ENCODE measurements around the gene CYBA.

Gene CYBA

DNA sequence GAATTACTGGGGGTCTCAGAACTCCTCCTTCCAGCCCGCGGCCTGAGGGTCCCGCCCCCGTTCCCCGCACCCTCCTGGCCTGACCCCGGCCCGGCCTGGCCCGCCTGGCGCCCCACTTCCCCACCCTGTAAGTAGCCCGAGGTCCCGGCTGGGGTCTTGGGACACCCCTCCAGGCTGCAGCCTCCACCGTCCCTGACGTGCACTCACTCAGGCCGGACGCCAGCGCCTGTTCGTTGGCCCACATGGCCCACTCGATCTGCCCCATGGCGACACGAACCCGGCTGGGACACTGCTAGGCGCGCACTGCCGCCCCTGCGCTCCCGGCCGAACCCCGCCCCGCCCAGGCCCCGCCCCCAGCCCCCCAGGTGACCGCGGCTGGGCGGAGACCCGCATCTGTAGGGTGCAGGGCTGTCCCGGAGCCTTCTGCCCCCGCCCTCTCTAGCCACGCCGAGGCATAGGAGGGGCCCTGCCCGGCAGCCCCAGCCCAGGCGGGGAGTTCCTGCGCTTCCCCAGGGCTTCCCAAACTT lies at the start of gene CYBA:
Gene CYBA, minus strand, starts transcription at position 305 of the 527 bp plus-strand sequence. Its CDS starts 40 bp downstream, at position 265.
- peak in 1 of 2 experiments; percentile 48 for DNase-seq

DNA sequence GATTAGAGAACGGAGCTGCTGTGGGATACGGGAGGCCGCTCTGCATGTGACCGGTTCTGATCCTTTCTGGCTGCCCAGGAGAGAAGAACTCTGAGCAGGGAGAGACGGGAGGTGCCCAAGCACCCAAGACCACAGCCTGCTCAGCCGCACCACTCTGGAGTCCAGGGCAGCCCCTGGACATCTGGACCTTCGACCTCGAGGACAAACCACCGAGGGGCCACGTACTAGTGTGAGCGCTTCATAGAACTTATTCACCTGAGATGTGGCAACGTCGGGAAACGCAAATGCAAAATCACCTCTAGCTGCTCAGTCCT lies 49.4 kb upstream of the CYBA start:
- DNase-seq = no peak

DNA sequence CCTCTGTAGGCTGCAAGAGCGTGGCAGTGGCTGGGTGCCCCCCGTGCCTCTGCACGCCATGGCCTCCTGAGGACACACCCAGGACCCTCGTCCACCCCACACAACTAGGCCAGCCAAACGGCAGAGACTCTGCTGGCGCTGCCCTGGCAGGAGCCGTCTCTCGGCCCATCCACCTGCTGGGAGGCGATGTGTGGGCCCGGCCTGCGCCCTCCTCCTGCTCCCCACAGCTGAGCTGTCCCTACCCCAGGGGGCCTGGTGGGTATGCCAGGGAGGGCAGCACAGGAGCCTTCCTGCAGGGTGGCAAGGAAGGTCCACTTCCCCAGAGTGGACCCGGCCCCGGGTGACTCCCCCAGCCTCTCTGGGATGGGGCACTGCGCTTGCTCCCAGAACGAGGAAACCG lies 48.3 kb upstream of the CYBA start:
- no peak for DNase-seq

- DNase-seq = no peak
Measured at GRCh38 chr16:88698646-88699045, 47.8 kb upstream of the CYBA start.

GRCh38 chr16:88697831-88698615 lies 47.2 kb upstream of the CYBA start:
- DNase-seq = no peak

DNA sequence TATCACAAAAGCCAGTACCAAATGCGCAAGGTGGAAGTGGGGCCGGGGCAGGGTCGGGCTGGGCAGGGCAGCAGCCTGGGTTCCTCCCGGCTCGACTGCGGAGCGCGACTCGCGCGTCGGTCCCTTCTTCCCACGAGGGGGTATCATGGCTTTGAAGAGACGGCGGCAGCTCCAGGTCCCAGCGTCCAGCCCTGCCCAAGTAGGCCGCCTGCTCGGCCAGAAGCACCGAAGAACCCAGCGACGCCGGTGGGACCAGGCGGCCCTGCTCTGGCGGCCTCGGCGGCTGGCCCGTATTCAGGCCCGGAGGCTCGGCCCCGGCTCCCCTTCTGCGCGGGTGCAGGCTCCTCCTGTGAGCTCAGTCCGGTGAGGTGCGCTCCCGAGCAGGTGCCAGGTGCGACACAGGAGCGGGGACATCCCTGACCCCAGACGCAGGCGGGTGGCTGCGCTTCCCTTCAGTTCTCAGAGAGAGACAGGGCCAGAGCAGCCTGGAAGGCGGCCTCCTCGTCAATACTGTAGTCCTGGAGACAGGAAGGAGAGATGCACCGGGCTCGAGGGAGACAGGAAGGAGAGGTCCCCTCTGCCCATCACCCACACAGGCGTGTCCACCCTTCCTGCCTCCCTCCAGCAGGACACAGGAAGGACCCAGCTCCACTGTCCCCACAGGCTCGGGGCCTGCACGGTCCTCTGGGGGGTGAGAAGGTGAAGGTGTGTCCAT lies 46.4 kb upstream of the CYBA start:
- DNase-seq = no peak

- DNase-seq = no peak
Measured at GRCh38 chr16:88696441-88696840, 45.6 kb upstream of the CYBA start.

GRCh38 chr16:88695753-88696152 lies 44.9 kb upstream of the CYBA start:
- no peak for DNase-seq

GRCh38 chr16:88695218-88695617 lies 44.4 kb upstream of the CYBA start:
- no peak for DNase-seq

GRCh38 chr16:88694221-88695087 lies 43.6 kb upstream of the CYBA start:
- no peak for DNase-seq

GRCh38 chr16:88693420-88694177 lies 42.7 kb upstream of the CYBA start:
- DNase-seq = no peak

- DNase-seq = no peak
Measured at GRCh38 chr16:88692861-88693260, 42.0 kb upstream of the CYBA start.

DNA sequence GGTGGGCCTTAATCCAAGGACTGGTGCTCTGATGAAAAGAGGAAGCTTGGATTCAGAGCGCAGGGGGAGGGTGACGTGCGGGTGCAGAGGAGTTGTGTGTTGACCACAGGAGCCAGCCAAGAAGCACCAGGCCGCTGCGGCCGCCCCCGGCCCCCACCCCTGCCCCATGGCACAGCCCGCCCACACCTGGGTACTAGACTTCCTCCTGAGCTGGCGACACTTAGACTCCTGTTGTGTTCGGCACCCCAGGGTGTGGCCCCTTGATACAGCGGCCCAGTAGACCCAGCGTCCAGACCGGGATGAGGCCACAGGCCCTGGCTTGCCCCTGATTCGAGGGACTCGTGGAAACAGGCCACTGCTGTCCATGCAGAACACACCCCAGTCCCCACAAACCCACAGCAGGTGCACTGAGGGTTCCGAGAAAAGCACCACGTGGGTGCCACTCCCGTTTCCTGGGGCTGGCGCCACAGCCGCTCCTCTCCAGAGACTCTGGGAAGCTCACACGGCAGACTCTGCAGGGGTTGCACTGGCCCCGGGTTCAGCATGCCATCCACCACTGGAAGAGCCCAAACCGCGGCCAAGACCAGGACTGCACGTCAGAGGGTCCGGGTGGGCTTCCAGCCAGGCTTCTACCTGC lies 41.2 kb upstream of the CYBA start:
- no peak for DNase-seq

DNA sequence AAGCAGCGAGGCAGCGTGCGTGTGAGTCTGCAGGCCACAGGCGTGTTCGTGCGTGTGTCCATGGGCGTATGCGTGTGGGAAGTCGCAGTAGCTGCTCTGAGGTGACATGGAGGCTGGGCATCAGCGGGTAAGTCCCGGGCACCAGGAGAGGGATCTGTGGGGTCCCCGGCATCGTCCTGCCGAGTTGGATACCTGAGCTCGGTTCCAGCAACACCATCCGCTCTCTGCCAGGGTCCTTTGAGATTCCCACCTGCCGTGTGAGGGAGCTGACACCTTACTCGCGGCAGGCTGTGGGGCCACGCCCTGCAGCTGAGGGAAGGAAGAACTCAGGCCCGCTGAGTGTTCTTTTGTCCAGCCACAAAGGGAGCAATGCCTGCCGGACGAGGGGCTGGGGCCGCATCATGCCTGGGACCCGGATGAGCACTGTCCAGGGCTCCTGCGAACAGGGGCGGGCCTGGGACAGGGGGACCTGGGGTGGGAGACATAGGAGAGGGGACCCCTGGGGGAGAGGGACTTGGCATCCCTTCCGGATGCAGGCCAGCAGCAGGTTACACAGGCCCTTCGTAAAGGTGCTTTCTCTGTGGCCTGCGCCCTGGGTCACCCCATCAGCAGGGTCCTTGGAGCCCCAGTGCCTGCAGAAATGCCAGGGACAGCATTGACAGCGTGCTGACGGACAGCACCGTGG lies 40.4 kb upstream of the CYBA start:
- no peak for DNase-seq

DNA sequence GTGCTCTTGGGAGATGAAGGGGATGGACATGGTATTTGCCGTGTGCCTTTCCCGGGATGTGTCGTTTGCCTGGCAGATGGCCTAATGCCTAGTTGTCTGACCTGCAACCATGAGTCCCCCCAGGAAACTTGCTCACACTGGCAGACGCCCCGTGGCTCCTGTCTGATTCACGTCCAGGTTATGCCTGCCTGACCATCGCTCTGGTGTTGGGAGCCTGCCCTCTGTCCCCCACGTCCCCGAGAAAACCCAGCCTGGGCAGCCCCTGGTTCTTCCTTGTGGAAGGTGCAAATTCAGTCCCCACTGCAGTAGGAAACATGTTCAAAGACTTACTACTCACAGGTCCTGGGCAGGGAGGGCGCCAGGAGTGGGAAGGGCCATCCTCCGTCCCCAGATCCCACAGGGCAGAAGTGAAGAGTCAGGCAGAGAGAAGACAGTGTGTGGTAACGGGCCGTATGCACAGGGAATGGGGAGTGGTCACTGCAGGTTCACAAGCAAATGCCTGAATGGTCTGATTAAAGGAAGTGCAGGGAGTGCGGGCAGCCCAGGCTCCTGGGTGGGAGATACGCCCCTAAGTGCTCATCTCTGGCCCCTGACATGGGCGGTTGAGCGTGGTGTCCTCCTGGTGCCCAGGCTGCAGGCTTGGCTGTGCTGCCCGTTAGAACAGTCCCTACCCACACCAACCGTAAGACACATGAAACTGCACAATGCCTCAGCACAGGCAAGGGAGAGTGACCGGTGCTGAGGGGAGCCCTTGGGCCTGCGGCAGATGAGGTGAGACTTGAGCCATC lies 39.7 kb upstream of the CYBA start:
- DNase-seq = no peak

- no peak for DNase-seq
Measured at GRCh38 chr16:88688013-88688778, 37.3 kb upstream of the CYBA start.

GRCh38 chr16:88687676-88688012 lies 36.8 kb upstream of the CYBA start:
- DNase-seq = no peak

DNA sequence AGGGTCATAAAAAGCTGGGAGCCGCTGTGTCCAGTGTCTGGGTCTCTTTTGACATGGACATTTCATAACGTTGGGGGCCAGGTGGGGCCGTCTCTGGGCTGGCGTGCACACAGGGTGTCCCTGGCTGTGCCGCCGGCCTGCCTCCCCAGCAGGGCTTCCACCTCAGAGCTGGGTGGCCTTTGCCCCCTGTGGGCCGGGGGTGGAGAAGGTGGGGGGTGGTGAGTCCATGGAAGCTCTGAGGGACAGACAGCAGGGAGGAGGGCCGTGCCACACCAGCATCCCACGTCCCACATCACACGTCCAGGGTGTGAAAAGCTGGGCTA lies 36.4 kb upstream of the CYBA start:
- DNase-seq = no peak

- peak in 1 of 2 experiments; percentile 27 for DNase-seq
Measured at GRCh38 chr16:88686439-88687253, 35.8 kb upstream of the CYBA start, which contains the start of gene SNAI3. TSS of gene SNAI3 (minus strand) at chr16:88686507. CDS start at chr16:88686406, 101 bp downstream.
